ENCODE data around the gene ABHD10.

Gene ABHD10

DNA sequence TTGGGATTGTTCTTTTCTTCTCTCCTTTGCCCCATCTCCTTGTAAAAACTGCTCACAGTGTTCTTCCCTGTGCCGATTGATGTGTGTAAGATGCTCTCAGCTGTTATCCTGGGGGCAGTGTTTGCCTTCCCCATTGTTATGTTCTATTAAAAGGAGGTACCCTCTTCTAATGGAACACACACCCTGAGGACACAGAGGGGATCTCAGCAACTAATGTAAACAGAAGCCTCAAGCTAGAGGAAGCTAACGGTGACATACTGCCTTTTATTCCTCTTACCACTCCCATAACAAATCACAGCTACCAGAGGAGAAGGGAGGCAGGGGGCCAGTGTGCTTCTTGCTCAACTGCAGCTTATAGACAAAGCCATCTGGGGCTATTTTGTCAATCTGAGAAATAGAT is 22.1 kb downstream of the ABHD10 start:
- no peak for DNase-seq (ENCODE audit: low spot score)

DNA sequence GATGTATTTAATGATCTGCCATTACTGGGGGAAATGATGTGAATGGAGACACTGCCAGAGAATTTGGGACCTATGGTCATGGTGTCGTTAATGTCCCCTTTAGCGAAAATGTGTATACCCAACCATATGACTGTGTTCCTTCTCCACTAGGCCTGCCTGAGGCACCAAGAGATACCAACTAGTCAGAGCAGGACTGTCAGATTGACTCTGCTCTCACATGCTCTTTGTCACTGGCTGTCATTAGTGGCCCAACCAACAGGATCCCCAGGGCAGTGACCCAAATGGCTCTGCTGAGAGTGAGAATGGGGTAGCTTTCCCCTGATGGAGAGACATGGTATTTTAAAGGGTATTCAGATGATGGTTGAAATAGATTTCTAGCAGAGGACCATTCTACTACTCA is 22.7 kb downstream of the ABHD10 start:
- no peak for DNase-seq (ENCODE audit: low spot score)

DNA sequence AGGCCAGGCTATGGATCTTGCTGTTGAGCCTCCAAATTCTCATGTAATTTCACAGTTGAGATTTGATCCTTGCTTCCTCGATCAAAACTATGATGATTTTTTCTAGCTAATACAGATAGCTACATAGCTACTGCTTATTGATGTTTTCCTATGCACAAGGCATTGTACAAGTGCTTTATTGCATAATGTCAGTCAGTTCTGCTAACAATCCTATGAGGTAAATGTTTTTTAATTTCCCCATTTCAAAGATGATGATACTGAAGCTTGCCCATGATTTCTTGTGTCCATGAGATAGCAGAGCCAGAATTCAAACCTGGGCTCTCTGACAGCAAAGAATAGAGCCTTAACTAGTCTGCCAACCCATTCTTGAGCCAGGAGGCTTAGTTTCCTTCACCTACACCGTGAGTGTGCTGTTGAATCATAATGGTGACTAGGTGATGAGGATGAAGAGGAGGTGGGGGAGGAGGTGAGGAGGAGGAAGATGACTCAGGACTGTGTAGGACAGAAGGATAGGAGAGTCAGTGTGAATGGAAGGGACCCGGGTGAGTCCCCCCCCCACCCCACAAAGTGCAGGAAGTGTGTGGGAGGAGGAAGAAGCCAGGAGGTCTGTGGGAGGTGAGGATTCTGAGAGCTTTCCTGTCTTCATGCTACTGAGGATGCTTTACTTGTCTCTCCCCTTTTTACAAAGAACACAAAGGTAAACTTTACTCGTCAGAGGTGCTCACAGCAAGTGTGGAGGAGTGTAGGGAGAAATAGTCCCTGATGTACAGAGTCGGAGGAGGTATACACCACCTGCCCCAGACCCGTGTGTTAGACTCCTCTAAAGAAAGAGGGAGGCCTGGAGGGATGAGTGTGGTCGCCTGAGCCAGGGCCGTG is 23.5 kb downstream of the ABHD10 start:
- DNase-seq (ENCODE audit: low spot score), result no peak

DNA sequence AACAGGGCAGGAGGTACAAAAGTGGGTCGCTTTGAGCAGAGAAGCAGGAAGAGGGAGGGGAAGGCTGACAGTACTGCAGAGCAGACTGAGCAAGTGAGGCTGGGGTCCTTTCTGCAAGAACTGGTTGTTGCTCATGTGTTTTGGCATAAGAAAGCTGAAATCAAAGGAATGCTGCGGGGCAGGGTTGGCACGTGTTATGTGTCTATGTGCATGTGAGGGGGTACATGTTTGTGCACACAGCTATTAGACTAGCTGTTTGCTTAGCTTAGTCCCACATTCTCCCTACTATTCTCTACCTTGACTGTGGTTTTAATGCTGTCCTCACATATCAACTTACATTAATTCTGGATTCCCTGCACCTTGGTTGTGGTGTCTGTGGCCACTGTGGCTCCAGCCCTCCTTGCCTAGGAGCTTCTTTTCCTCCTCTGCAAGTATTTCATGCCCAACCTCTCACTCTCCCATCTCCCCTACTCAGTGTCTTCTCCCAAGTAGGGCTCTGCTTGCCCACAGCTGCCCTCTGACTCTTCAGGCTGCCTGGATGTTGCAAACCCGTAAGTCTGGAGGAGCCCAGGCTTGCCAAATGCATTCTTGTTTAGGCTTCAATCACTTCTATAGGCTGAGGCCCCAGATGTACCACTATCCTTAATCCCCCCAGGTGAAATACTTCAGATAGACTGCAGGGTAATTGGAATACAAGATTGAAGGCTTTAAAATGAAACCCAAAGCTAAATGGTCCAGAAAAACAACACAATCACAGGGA is 24.7 kb downstream of the ABHD10 start:
- no peak for DNase-seq (ENCODE audit: low spot score)

DNA sequence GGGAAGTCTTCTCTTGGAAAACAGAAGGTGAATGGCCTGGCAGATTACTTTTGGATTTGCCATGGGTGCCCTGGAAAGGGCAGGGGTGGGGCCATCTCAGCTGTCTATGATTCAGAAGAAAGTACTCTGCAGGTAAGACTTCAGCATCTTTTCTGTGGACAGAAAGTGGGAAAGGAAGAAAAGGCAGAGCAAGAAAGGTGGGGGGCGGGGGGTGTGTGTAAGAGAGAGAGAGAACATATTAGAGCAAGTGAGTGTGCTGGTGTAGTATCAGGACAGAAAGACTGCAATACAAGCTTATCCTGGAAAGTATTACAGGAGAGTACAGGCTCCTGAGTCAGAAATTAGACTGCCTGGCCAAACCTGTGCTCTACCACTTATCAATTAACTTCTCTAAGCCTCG is 25.4 kb downstream of the ABHD10 start:
- DNase-seq (ENCODE audit: low spot score), result no peak

DNA sequence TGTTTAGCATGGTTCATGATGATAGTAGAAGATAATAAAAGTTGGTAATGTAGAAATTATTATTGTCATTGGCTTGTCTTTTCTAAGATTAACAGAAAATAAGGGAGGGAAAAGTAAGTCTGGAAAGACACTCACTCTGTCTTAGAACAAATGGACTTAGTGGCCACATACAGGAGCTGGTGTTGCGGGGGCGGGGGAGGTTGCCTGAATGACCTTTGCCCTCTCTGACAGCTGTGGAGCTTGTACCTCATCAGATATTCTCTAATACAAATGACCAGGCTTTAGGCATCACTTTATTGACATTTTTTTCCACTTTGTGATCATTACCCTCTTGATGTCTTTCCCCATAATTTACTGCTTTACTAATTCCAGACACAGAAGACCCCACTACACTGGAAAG is 25.8 kb downstream of the ABHD10 start:
- DNase-seq (ENCODE audit: low spot score), result no peak

DNA sequence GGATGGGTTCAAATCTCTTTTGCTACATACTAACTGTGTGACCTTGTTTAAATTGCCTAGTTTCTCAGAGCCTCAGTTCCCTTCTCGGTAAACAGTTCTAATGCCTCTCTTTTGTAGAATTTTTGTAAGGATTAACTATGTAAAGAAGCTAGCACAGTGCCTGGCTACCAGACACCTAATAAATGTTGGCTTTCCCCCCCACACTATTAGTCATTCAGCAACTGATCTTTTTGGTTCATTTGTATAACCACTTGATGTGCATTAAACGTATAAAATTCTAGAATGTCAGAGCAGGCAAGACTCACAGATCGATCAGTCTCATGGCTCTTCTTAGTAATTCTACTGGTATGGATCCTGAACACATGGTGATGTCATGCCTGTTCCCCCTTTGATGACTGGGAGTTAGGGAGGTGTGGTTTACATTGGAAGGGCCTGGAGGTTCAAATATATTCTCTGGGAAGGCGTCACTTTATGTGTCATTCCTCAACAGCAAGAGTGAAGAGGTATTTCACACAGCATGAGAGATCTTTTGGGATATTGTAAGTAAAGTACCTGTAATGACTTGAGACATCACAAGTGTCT is 26.4 kb downstream of the ABHD10 start:
- peak; percentile 20 for DNase-seq (ENCODE audit: low spot score)

DNA sequence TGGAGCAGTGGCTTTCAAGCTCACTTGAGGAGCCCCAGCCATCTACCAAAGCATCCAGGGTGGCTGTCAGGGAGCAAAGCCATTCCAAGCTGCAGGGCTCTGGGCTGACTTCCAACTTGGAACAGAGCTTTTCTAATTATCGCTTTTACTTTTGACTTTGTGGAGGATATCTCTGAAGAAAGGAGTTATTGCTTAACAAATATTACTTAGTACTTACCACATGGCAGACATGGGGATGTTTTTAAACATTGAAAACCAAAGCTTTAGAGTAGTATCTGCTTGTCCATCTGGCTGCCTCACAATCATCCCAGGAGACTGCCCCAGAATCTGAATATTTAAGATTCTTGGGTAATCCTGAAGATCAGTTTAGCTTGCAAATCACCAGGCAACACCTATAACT is 28.8 kb downstream of the ABHD10 start:
- peak; percentile 47 for DNase-seq (ENCODE audit: low spot score)

DNA sequence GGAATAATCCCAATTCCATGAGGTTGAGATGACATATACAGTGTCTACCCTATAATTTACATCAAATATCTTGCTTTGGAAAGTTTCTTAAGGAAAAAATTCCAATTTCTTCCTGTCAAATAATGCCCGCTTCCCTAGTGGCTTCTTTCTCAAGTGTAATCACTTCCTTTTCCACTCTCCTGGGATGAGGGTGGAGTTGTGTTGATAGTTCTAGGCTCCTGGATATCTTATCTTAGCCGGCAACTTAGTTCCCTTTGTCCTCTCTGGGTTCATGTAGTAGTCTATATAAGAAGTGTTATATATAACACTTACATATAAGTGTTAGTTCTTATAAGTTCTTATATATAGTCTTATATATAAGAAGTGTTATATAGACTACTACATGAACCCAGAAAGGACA is 30.8 kb downstream of the ABHD10 start:
- no peak for DNase-seq (ENCODE audit: low spot score)

DNA sequence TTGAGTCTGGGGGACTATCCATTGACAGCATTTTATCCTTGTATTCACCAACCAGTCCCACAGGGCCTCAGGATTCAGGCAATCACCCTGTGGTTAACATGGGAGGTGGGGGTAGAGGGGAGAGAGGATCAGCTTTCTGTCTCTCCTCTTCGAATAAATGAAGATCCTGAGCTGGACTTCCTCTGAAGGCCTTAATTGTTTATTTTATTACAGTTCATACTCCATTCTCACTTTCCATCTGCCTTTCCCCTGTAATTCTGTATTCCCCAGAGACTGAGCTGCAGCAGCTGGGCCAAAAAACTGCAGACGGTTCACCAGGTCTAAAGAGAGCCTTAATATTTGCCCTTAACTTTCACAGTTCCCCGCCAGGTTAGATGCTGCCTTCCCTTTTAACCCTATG is 31.8 kb downstream of the ABHD10 start:
- DNase-seq (ENCODE audit: low spot score), result no peak

DNA sequence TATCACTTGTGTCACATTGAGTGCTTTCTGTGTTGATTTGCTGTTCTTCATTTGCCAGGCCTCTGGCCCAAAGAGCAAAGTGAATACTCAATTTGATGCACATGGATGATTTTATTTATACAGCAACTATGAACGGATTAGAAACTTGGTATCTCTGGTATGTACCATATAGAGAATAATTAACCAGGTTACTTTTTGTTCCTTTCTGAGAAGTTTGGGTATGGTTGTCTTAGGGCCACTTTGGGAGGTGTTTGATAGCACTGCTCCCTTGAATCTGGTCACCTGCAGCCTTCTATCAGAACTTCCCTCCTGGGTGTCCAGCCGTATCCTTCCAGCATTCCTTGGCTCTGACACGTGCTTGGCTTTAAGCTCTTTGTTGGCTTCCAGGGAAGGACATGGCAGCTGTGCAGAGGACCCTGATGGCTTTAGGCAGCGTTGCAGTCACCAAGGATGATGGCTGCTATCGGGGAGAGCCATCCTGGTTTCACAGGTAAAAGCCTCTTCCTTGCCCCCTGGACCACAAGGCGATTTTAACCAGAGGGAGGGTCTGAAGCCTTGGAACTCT is 32.6 kb downstream of the ABHD10 start:
- DNase-seq (ENCODE audit: low spot score), result no peak

DNA sequence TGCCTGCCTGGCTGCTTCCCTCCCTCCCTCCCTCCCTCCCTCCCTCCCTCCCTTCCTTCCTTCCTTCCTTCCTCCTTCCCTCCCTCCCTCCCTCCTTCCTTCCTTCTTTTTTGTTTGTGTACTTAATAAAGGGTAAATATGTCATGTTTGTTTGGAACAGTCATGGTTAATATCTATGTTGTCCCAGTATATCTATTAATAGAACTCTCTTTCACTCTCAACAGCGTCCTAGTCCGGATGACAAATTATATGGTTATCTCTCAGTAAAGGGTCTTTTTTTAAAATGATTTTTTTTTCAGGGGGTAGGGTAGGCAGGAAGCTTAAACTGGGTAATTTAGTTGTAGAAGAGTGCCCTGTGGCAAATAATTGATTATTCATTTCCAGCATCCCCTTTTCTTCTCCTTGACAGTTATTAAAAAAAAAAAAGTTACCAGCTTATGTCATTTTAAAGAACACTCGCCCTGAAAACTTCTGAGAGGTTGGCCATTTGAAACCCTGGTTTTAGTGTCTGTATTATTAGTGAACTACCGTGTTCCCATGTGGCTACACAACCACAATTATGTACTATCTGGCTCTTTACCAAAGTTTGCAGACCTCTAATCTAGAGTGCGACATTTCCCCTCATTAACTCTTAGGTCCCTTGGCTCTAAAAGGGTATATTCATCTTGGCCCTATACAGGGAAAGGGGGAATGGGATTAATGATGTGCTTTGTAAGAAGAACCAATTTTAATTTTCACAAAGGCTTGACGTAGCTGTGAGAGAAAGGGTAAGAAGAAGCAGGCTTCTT is 33.6 kb downstream of the ABHD10 start:
- no peak for DNase-seq (ENCODE audit: low spot score)

DNA sequence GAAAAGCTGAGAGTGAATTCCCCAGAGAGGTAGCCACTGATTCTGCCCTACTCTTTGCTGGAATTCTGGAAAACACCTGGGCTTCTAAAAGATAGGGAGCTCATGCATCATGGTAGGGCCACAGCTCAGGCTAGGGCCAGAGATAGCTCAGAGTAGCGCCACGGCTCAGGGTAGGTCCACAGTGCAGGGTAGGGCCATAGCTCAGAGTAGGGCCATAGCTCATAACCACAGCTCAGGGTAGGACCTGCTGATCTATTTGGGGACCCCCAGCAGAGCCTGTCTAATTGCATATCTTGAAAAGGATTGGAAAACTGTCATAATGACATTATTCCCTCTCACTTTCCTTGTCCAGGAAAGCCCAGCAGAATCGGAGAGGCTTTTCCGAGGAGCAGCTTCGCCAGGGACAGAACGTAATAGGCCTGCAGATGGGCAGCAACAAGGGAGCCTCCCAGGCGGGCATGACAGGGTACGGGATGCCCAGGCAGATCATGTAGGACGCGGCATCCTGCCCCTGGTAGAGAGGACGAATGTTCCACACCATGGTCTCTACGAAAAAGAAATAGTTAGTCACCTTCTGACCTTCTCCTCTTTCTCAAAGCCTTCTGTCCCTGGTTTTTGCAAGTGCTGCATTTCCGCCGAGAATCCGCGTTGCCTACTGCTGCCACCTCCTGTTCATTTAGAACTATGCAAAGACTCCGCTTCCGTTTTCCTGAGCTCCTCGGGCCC is 34.4 kb downstream of the ABHD10 start:
- peak; percentile 76 for DNase-seq (ENCODE audit: low spot score)

DNA sequence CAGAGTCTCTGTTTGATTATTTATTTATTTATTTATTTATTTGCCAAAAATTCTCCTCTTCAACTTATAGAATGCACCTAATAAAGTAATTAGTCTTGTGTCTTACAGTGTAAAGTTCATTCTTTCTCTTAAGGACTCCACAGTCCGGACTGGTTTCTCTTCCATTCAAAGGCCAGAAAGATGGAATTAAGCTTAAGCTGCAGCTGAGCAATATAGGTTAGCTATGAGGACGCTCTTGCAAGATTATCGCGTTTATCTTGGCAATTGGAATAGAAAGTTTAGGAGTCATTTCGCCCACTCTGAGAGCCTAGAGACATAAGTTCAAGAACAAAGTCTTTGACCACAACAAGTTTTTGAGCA is 34.9 kb downstream of the ABHD10 start:
- DNase-seq (ENCODE audit: low spot score), result no peak

DNA sequence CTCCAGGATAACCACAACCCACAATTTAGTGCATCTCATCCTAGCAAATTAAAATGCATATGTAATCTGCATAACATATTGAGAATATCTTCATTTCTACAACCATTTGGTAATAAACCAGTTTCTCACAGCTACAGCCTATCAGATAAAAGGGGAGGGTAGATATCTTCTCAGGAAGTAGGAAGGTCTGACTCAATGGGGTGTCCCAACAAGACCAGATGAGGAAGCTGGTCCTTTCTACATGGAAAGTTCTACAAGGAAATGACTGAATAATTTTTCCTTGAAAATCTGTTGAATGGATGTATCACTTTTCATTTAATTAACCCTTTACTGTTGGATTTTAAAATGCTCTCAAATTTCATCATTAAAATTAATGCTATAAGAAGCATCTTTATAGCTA is 38.3 kb downstream of the ABHD10 start:
- no peak for DNase-seq (ENCODE audit: low spot score)

DNA sequence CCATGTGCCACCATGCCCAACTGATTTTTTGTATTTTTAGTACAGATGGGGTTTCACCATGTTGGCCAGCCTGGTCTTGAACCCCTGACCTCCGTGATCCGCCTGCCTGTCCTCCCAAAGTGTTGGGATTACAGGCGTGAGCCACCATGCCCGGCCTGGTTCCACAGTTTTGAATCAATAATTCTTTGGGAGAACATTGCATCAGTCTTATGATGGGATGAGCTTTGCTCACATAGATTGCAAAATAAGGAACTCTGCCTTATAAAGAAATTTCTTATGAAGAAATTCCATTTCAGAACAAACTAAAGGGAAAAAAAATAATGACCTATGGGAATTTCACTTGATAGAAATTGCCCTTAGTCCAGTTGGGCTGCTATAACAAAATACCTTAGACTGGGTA is 39.9 kb downstream of the ABHD10 start:
- DNase-seq (ENCODE audit: low spot score), result no peak

DNA sequence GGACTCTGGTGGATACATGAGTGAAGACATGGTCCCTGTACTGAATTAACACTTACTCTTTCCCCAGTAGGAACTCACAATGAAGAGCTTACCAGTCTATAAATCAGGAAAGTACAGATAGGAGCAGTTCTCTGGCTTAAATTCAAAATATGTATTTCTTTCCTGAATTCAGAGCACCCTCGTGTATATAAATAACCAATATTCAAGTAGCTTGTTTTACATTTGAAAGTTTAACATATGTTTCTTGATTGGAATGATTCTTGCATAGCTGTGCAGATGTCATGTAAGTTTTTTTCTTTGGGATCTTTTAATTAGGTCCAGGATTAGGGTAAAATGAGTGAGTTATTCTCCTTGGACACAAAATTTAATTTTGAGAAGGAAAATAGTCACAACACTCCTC is 40.9 kb downstream of the ABHD10 start:
- DNase-seq (ENCODE audit: low spot score), result no peak

DNA sequence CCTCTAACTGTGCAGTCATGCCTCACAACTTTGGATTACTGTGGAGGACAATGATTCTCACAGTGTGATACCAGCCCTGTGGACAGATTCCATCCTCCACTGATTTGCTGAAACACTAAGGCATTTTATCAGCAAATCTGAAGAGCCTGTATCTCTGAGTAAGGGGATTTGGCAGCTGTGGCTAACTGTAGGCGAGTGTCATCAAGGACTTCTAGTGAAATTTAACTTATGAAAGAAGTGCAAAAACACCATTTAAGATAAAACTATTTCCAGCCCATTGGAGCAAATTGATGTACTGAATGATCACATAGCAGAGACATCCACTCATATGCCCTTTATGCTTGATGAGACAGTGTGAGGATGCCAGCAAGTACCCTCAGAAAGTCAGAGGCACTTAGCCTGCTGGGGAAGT is 41.9 kb downstream of the ABHD10 start:
- DNase-seq (ENCODE audit: low spot score), result no peak

DNA sequence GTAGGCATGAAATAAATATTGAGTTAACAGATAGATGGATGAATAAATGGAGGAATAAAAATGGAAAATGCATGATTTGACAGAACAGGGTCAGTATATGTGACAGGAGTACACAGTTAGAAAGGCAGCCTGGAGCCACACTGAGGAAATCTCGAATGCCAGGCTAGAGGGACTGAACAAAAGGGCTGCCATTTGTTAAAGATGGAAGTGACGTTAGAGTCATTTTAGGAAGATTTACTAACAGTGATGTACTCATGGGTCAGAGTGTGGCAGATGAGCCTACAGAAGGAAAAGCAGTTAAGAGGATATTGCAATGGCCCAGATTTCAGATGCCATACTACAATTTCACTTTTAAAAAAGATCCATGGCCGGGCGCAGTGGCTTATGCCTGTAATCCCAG is 48.3 kb downstream of the ABHD10 start:
- DNase-seq (ENCODE audit: low spot score), result no peak

DNA sequence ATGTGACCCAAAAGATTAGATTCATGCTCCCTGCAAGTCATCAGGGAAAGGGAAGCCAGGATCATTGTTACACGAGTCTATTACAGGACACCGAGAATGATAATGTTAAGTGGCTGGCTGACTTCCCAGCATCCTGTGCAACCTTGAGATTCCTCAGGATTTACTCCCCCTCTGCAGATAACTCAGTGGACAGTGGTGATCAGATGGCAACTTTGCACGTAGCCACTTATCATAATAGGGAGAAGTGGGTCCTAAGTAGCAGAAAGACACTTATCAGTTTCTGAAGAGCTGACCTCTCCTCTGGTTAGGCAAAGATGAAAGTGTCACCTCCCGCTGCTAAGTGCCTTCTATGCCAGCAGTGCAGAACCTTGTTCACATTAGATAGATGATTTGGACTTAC is 49.0 kb downstream of the ABHD10 start:
- DNase-seq (ENCODE audit: low spot score), result no peak

DNA sequence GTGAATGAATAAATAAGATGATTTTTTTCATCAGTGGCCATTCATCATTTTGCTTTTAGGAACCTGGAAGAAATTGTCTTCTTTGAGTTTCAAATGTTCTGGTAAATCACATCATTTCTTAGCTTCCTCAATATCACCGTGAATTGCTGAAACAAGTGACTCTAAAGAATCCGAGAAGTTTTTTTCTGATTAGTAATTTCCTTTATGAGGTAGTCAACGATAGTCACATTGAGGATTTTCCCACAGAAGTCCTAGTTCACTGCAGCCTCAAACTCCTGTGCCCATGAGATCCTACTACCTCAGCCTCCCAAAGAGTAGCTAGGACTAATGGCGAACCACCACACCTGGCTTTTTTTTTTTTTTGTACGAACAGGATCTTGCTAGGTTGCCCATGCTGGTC is 52.1 kb downstream of the ABHD10 start:
- DNase-seq (ENCODE audit: low spot score), result no peak

All from GM03348 (cell line).